ENCODE data around the gene ZBTB17. TPM values are rescaled to one million over a fixed set of nuclear protein-coding genes. Genes with fewer than 3 reads are reported as not detected.
"Not testable (repeated sequence)": the region's sequence is repeated elsewhere in the genome, so short reads cannot be mapped to it uniquely, and the experiment has no call there.

ZBTB17 gene
- total RNA-seq, 1 donor from 2014 or later = 38.8 TPM

- DNase-seq = no peak
These were observed 41.5 kb downstream of the ZBTB17 start for GRCh38 chr1:15934211-15935055.

GRCh38 chr1:15933684-15934083, 42.2 kb downstream of the ZBTB17 start:
- DNase-seq = no peak

GRCh38 chr1:15932612-15933011, 43.3 kb downstream of the ZBTB17 start:
- DNase-seq = no peak

- no peak for DNase-seq
These were observed 44.0 kb downstream of the ZBTB17 start for GRCh38 chr1:15931884-15932283.

- DNase-seq = no peak
These were observed 44.5 kb downstream of the ZBTB17 start for GRCh38 chr1:15931401-15931800.

- no peak for DNase-seq
These were observed 46.6 kb downstream of the ZBTB17 start for GRCh38 chr1:15928971-15929965.

- DNase-seq = not testable (repeated sequence)
These were observed 49.5 kb downstream of the ZBTB17 start for GRCh38 chr1:15926448-15926847.

- DNase-seq = no peak
These were observed 52.7 kb downstream of the ZBTB17 start for GRCh38 chr1:15923241-15923640.

- no peak for DNase-seq
These were observed 56.8 kb downstream of the ZBTB17 start for GRCh38 chr1:15918962-15919715.

- DNase-seq = no peak
These were observed 59.0 kb downstream of the ZBTB17 start for GRCh38 chr1:15916916-15917315.

GRCh38 chr1:15916417-15916816, 59.5 kb downstream of the ZBTB17 start:
- DNase-seq = no peak

- no peak for DNase-seq
These were observed 59.9 kb downstream of the ZBTB17 start for GRCh38 chr1:15915991-15916390.

- not testable (repeated sequence) for DNase-seq
These were observed 62.3 kb downstream of the ZBTB17 start for GRCh38 chr1:15913607-15914006.

- no peak for DNase-seq
These were observed 64.0 kb downstream of the ZBTB17 start for GRCh38 chr1:15911927-15912326.

- no peak for DNase-seq
These were observed 64.8 kb downstream of the ZBTB17 start for GRCh38 chr1:15911141-15911540.

GRCh38 chr1:15908597-15908996, 67.3 kb downstream of the ZBTB17 start:
- no peak for DNase-seq

GRCh38 chr1:15902882-15903281, 73.0 kb downstream of the ZBTB17 start:
- DNase-seq = no peak

GRCh38 chr1:15900662-15901279, 75.1 kb downstream of the ZBTB17 start:
- DNase-seq = no peak

GRCh38 chr1:15899266-15899665, 76.6 kb downstream of the ZBTB17 start:
- no peak for DNase-seq

GRCh38 chr1:15896841-15897610, 78.9 kb downstream of the ZBTB17 start:
- DNase-seq = not testable (repeated sequence)

GRCh38 chr1:15895233-15895632, 80.7 kb downstream of the ZBTB17 start:
- DNase-seq = no peak
